ENCODE measurements around the gene FAM53B. TPM values are rescaled to one million over a fixed set of nuclear protein-coding genes. Genes with fewer than 3 reads are reported as not detected.
A peak's percentile ranks its signal among the peaks of the same experiment; 100 is the strongest.

Gene FAM53B
- total and polyA plus RNA-seq, 7 donors: 9.6 to 36.6 (median 34.2) TPM

DNA sequence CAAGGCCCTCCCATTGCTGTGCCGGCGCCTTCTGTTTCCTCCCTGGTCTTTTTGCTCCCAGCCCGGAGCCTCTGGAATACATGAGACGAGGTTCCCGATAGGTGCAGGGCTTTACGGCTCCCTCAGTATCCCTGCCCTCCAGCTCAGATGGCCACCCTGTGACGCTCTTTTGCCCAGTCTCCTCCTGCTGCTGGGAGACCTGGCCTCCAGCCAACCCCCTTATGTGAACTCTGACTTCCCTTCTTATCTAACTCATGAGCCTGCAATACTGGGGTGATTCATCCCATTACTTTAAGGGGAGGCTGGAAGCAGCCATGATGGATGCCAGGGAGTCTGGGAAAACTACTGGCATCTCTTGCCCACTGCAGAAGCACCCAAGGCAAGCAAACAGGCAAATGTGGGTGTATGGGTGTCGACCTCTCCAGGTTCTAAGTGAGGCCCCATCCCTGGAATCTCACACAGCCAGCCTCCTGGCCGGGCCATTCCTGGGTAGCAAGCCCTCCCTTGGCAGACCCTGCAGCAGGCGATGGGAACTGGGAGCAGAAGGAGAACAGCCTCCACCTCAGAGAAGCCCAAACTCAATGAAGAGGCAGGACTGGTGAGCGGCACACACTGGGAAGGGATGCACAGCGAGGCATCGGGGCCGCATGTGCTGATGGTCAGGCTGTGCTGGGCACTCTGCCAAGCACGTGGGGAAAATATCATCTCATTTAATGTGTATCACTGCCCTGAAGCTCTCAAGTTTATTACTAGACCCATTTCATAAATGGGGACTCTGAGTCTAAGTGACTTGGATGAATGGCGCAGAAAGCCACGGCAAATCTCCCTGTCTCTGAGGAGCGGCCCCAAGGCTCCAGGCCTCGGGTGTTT, 97.5 kb downstream of the FAM53B start:
- Histone ChIP-seq H3K27me3 (no peaks in the 10 kb centered on the region), H3K36me3 (no peaks in the 10 kb centered on the region), H3K27ac (peak overlapping the region; percentile 58 to 85 (median 70)), H3K4me3 (peak overlapping the region in 1 of 4 donors; percentile 4), H3K4me1 (peaks cover 0 to 87% (median 68%) of the 10 kb centered on the region in 4 donors), H3K9me3 (no peaks in the 10 kb centered on the region)
- intact Hi-C loops (cut with DNase I): loop anchor here (5.0 kb wide), 1 partner anchor 41 kb away; no protein-coding TSS in a partner anchor
- WGBS, 2 donors: 84 to 89% methylated on average over 19 of the region's 19 CpGs
- peak; percentile 89 for DNase-seq
- TF ChIP-seq POLR2AphosphoS5 (IDR thresholded peaks at IDR 0.05) (peak in 1 of 4 donors; percentile 58), CTCF (IDR thresholded peaks at IDR 0.05) (no peak), EP300 (IDR thresholded peaks at IDR 0.05) (no peak)

- H3K4me1 ChIP-seq: peaks cover 0 to 95% (median 79%) of the 10 kb centered on the region in 4 donors
- H3K9me3 ChIP-seq: no peaks in the 10 kb centered on the region
- no peaks in the 10 kb centered on the region for H3K36me3 ChIP-seq
- H3K27ac ChIP-seq: peak overlapping the region; percentile 6 to 85 (median 70)
- no peaks in the 10 kb centered on the region for H3K27me3 ChIP-seq
- DNase-seq: no peak
- TF ChIP-seq EP300 (IDR thresholded peaks at IDR 0.05): no peak
- no peak for TF ChIP-seq POLR2AphosphoS5 (IDR thresholded peaks at IDR 0.05)
- TF ChIP-seq POLR2A (IDR thresholded peaks at IDR 0.05): no peak
- TF ChIP-seq CTCF (IDR thresholded peaks at IDR 0.05): no peak
- intact Hi-C loops (cut with DNase I): loop anchor here (5.0 kb wide), 1 partner anchor 42 kb away; no protein-coding TSS in a partner anchor
- WGBS, 2 donors: 94 to 95% methylated on average over 13 of the region's 13 CpGs
- no peak overlapping the region for H3K4me3 ChIP-seq
These were observed 98.6 kb downstream of the FAM53B start for GRCh38 chr10:124645467-124646095.

DNA sequence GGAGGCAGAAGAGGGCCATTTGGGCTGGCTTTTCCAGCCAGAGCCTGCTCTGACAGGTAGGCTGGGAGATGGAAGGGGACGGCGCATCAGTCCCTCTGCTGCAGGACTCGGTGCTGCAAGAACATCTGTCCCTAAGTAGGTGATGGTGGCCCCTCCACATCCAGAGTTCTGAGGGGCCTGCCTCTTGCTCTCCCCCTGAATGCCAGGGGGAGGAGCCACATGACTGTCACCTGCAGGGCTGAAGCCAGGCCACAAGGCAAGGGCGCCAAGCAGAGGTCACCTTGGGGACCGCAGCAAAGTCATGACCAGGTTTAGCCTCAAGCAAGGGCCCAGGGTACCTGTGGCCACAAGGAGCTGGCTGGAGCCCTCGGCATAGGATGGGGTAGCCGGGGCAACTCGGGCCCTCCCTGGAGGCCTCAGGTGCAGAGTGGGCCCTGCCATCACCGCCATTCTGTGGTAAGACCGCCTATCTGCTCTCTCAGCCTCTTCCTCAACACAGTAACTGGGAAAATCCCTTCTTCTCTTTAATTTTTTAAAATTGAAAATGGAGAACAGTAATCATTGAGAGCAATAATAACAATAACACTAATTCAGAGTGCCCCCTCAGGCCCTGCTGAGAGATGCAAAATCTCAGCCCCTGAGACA, 99.3 kb downstream of the FAM53B start:
- Histone ChIP-seq H3K4me3 (no peak overlapping the region), H3K36me3 (no peaks in the 10 kb centered on the region), H3K9me3 (no peaks in the 10 kb centered on the region), H3K27me3 (no peaks in the 10 kb centered on the region), H3K27ac (peak overlapping the region in 3 of 4 donors; percentile 6 to 85 (median 81)), H3K4me1 (peaks cover 0 to 97% (median 83%) of the 10 kb centered on the region in 4 donors)
- intact Hi-C loops (cut with DNase I): loop anchor here (5.0 kb wide), 1 partner anchor 42 kb away; no protein-coding TSS in a partner anchor
- DNase-seq: no peak
- WGBS, 2 donors: 91 to 96% methylated on average over 10 of the region's 10 CpGs
- TF ChIP-seq CTCF (IDR thresholded peaks at IDR 0.05): no peak
- no peak for TF ChIP-seq POLR2A (IDR thresholded peaks at IDR 0.05)
- no peak for TF ChIP-seq EP300 (IDR thresholded peaks at IDR 0.05)
- TF ChIP-seq POLR2AphosphoS5 (IDR thresholded peaks at IDR 0.05): no peak

GRCh38 chr10:124644236-124644635, 99.9 kb downstream of the FAM53B start:
- H3K9me3 ChIP-seq: no peaks in the 10 kb centered on the region
- TF ChIP-seq POLR2AphosphoS5 (IDR thresholded peaks at IDR 0.05): no peak
- TF ChIP-seq POLR2A (IDR thresholded peaks at IDR 0.05): no peak
- TF ChIP-seq EP300 (IDR thresholded peaks at IDR 0.05): no peak
- TF ChIP-seq CTCF (IDR thresholded peaks at IDR 0.05): no peak
- intact Hi-C loops (cut with DNase I): no loop called here
- H3K4me1 ChIP-seq: peaks cover 0 to 97% (median 78%) of the 10 kb centered on the region in 4 donors
- 95 to 96% methylated on average over 4 of the region's 4 CpGs for WGBS, 2 donors
- no peaks in the 10 kb centered on the region for H3K27me3 ChIP-seq
- H3K36me3 ChIP-seq: no peaks in the 10 kb centered on the region
- no peak overlapping the region for H3K27ac ChIP-seq
- no peak overlapping the region for H3K4me3 ChIP-seq
- DNase-seq: no peak
